GM12878 (cell line): Measurements from ENCODE around the gene ATP1A1. TPM values are rescaled to one million over a fixed set of nuclear protein-coding genes. Genes with fewer than 3 reads are reported as not detected.

Source experiments
- ATAC-seq: fragments of 200-7000 bp; cut with Tn5 transposase; 3 replicates; pipeline ENCODE4 v1.9.1; 2020; ENCODE audit warnings: mild to moderate bottlenecking, moderate library complexity
- BruUV-seq: library from RNA; stranded (reverse); fragments of 400-500 nt; replicated peaks from 2 replicates; lab custom pipeline; 2021; lab: Mats Ljungman, UMichigan
- CTCF ChIA-PET: fragments of 300-600 bp; sonication (Branson Sonifier 250); formaldehyde crosslinking; extraction: SDS; loops from one replicate; lab custom pipeline; 2021; ENCODE audit warnings: inconsistent platforms; lab: Yijun Ruan, JAX
- POLR2A ChIA-PET: fragments of 350-600 bp; formaldehyde crosslinking; extraction: SDS; loops from one replicate; lab custom pipeline; 2021; ENCODE audit warnings: inconsistent platforms; lab: Charles Lee
- RAD21 ChIA-PET: fragments of 300-600 bp; sonication (Branson Sonifier 250); formaldehyde crosslinking; loops from one replicate; lab custom pipeline; 2023; ENCODE audit warnings: antibody characterized with exemption; ENCODE audit not compliant: unreplicated experiment; lab: Charles Lee
- SMC1A ChIA-PET: fragments of 300-600 bp; sonication (Branson Sonifier 250); formaldehyde crosslinking; loops from one replicate; lab custom pipeline; 2023; ENCODE audit not compliant: unreplicated experiment, uncharacterized antibody; lab: Charles Lee
- DNase-seq: peaks from one replicate; pipeline ENCODE4 v3.0.0-alpha.2; 2011; ENCODE audit warnings: low read depth, low spot score
- FAIRE-seq: peaks from 3 replicates; lab custom pipeline; 2011; peaks lifted over from hg19 to GRCh38; lab: Jason Lieb, UNC
- H2AFZ ChIP-seq: 2 replicates; pipeline ENCODE4 v1.6.0; 2011; ENCODE audit warnings: low read depth, low read length, control low read depth; ENCODE audit not compliant: control insufficient read depth
- H3K27ac ChIP-seq: 2 replicates; pipeline ENCODE4 v1.5.1; 2011; ENCODE audit warnings: control low read depth; ENCODE audit not compliant: control insufficient read depth, insufficient read depth
- H3K27me3 ChIP-seq, 2 experiments: replicated peaks in 1 of 2; 2 replicates each; pipeline versions ENCODE4 v1.6.0 to v1.6.1; 2011; ENCODE audit warnings: low read length in 1 of 2; ENCODE audit not compliant: control insufficient read depth in 2 of 2, insufficient read depth in 2 of 2
- H3K36me3 ChIP-seq, 2 experiments: 2 replicates each; pipeline ENCODE4 v1.5.1; 2011; ENCODE audit warnings: low read length in 1 of 2; ENCODE audit not compliant: control insufficient read depth in 2 of 2, insufficient read depth in 2 of 2
- H3K4me1 ChIP-seq: 2 replicates; pipeline ENCODE4 v1.6.1; 2011; ENCODE audit warnings: mild to moderate bottlenecking, low read length, moderate library complexity, mixed read lengths; ENCODE audit not compliant: control insufficient read depth, insufficient read depth
- H3K4me2 ChIP-seq: 2 replicates; pipeline ENCODE4 v1.6.0; 2011; ENCODE audit warnings: control low read depth; ENCODE audit not compliant: control insufficient read depth, insufficient read depth
- H3K4me3 ChIP-seq: fragments of 200-600 bp; sonication (generic); 2 replicates; pipeline ENCODE4 v1.5.1; 2016
- H3K79me2 ChIP-seq: 2 replicates; pipeline ENCODE4 v1.6.0; 2011; ENCODE audit warnings: low read length; ENCODE audit not compliant: control insufficient read depth, insufficient read depth
- H3K9ac ChIP-seq: 2 replicates; pipeline ENCODE4 v1.8.0; 2011; ENCODE audit warnings: low read length, control low read depth, mixed read lengths; ENCODE audit not compliant: control insufficient read depth, insufficient read depth
- H3K9me3 ChIP-seq: replicated peaks from 3 replicates; pipeline ENCODE4 v1.5.1; 2011; ENCODE audit warnings: mild to moderate bottlenecking, low read length; ENCODE audit not compliant: control insufficient read depth, insufficient read depth
- H4K20me1 ChIP-seq: 2 replicates; pipeline ENCODE4 v1.6.0; 2011; ENCODE audit not compliant: control insufficient read depth, insufficient read depth
- BACH1 ChIP-seq: fragments of 450-650 bp; IDR thresholded peaks from 2 replicates; pipeline ENCODE4 v1.6.1; 2017; ENCODE audit warnings: mild to moderate bottlenecking, borderline replicate concordance
- BRCA1 ChIP-seq: IDR thresholded peaks from 2 replicates; pipeline ENCODE4 v1.6.1; 2011; ENCODE audit warnings: low read depth, low read length, improper control_type of control experiment
- EGR1 ChIP-seq, 2 experiments: IDR thresholded peaks; 1 replicate in 1 of 2; 2 replicates in 1 of 2; pipeline ENCODE4 v1.6.1; 2011 to 2012; ENCODE audit warnings: low read depth in 2 of 2, low read length in 2 of 2, borderline replicate concordance in 1 of 2, mild to moderate bottlenecking in 1 of 2, moderate library complexity in 1 of 2
- GATAD2B ChIP-seq: fragments of 450-650 bp; conservative IDR thresholded peaks from 2 replicates; pipeline ENCODE4 v1.6.1; 2017; ENCODE audit warnings: low read depth, mild to moderate bottlenecking, moderate library complexity
- IKZF1 ChIP-seq: fragments of 450-650 bp; conservative IDR thresholded peaks from 2 replicates; pipeline ENCODE4 v1.6.1; 2017; ENCODE audit warnings: antibody characterized with exemption, mild to moderate bottlenecking
- IRF5 ChIP-seq: fragments of 450-650 bp; IDR thresholded peaks from 2 replicates; pipeline ENCODE4 v1.6.1; 2017; ENCODE audit warnings: borderline replicate concordance
- LARP7 ChIP-seq: fragments of 450-650 bp; IDR thresholded peaks from 2 replicates; pipeline ENCODE4 v1.6.1; 2017; ENCODE audit warnings: mild to moderate bottlenecking
- MEF2B ChIP-seq: fragments of 450-650 bp; IDR thresholded peaks from 2 replicates; pipeline ENCODE4 v1.6.1; 2018; ENCODE audit warnings: mild to moderate bottlenecking, moderate library complexity; ENCODE audit not compliant: partially characterized antibody, poor library complexity, severe bottlenecking
- MTA3 ChIP-seq: IDR thresholded peaks from 2 replicates; pipeline ENCODE4 v1.6.1; 2012; ENCODE audit warnings: low read length, inconsistent platforms, borderline replicate concordance
- MXI1 ChIP-seq: fragments of 150-350 bp; IDR thresholded peaks from 2 replicates; pipeline ENCODE4 v1.6.1; 2011; ENCODE audit warnings: low read depth, mild to moderate bottlenecking, inconsistent platforms, low read length, improper control_type of control experiment
- MYB ChIP-seq: fragments of 150-350 bp; IDR thresholded peaks from 2 replicates; pipeline ENCODE4 v1.6.1; 2014; ENCODE audit warnings: mild to moderate bottlenecking, low read depth, low read length, borderline replicate concordance
- RAD21 ChIP-seq: IDR thresholded peaks from 2 replicates; pipeline ENCODE4 v1.6.1; 2011; ENCODE audit warnings: mild to moderate bottlenecking, low read depth, low read length, moderate library complexity; ENCODE audit not compliant: insufficient read depth
- RBBP5 ChIP-seq: fragments of 200-600 bp; sonication (generic); conservative IDR thresholded peaks from 2 replicates; pipeline ENCODE4 v1.6.1; 2016
- RUNX3 ChIP-seq: IDR thresholded peaks from 2 replicates; pipeline ENCODE4 v1.6.1; 2012; ENCODE audit warnings: low read length, inconsistent platforms
- SUZ12 ChIP-seq: fragments of 200-600 bp; sonication (generic); IDR thresholded peaks from one replicate; pipeline ENCODE4 v1.6.1; 2018; ENCODE audit warnings: antibody characterized with exemption, mild to moderate bottlenecking; ENCODE audit not compliant: unreplicated experiment
- USF2 ChIP-seq: IDR thresholded peaks from 2 replicates; pipeline ENCODE4 v1.6.1; 2011; ENCODE audit warnings: low read depth, low read length, improper control_type of control experiment, borderline replicate concordance
- ZNF24 ChIP-seq: fragments of 450-650 bp; IDR thresholded peaks from 2 replicates; pipeline ENCODE4 v1.6.1; 2017; ENCODE audit warnings: antibody characterized with exemption, mild to moderate bottlenecking
- WGBS: methylation state at CpG from one replicate; pipeline ENCODE4 v1.1.6; 2016; ENCODE audit warnings: low lambda C conversion rate; ENCODE audit not compliant: insufficient replicate concordance, insufficient coverage; ENCODE audit errors: missing lambda C conversion rate; 5-methylcytosine and 5-hydroxymethylcytosine counted together
- in situ Hi-C: fragments of 300-500 bp; cut with MboI; formaldehyde crosslinking; loops from 9 replicates; pipeline ENCODE4 v1.14.3; 2018; ENCODE audit warnings: mixed read lengths
- intact Hi-C: fragments of 100-400 bp; cut with micrococcal nuclease; formaldehyde crosslinking; loops from one replicate; pipeline ENCODE4 v1.14.2; 2022; ENCODE audit not compliant: unreplicated experiment
- polyA plus RNA-seq, 11 experiments: library from polyadenylated mRNA; depleted of rRNA in 4 of 11; unstranded in 6 of 11; stranded (reverse) in 5 of 11; fragments of >200 nt; fragmentation: Nextera tagmentation in 4 of 11; fragmentation: Illumina TruSeq in 1 of 11; extraction: Ambion mirVana in 4 of 11; extraction: Trizol in 1 of 11; gene quantifications; 1 replicate in 1 of 11; 2 replicates in 10 of 11; pipeline versions ENCODE4 v1.2.1 to v1.2.3, GENCODE V29; 2011 to 2016; ENCODE audit warnings: inconsistent platforms in 2 of 11, missing spikeins in 2 of 11, low read depth in 1 of 11
- total RNA-seq, 4 experiments: library from RNA; depleted of rRNA in 3 of 4; stranded (reverse); fragments of >200 nt in 3 of 4; fragmentation: Illumina TruSeq in 1 of 4; extraction: Trizol in 1 of 4; gene quantifications; 2 replicates each; pipeline versions ENCODE4 v1.2.1 to v1.2.3, GENCODE V29; 2013 to 2021
- TF ChIP-seq, protein P1 (sequence below): fragments of 450-650 bp; IDR thresholded peaks from 2 replicates; pipeline ENCODE4 v1.6.1; 2016; ENCODE audit warnings: mild to moderate bottlenecking
- TF ChIP-seq, protein P2 (sequence below): IDR thresholded peaks from 2 replicates; pipeline ENCODE4 v1.6.1; 2012; ENCODE audit warnings: mild to moderate bottlenecking, low read depth, low read length

ATP1A1 gene
- total and polyA plus RNA-seq, 10 of the 15 experiments (the other 5 are each of a cell fraction or from before 2014, with no cell fraction given): 113 to 566 (median 313) TPM

DNA sequence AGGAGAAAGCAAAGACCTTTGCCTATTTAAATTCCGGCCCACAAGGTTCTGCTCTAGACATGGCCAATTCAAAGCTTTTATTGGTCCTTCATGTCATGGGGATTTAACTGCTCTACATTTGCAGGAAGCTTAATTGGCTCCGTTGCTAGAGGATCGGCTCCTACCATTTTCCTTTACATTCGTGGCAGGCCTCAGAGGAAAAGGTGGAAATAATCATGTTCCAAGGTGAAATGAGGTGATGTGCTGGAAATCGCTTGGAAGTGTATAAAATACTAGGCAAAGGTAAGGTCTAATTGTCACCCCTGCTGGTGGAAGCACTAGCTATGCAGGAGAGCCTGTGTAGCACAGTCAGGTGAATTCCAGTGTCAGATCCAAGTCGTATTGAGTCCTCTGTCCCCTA is 55.5 kb downstream of the ATP1A1 start:
- CTCF ChIA-PET: interaction anchor here (1.4 kb wide), 1 partner anchor 57 kb away, joined by 3 read pairs; no protein-coding TSS in a partner anchor

More for the DNA sequence above, 55.5 kb downstream of the ATP1A1 start:
- no peaks in the 10 kb centered on the region for H3K9me3 ChIP-seq
- no TSS peak for BruUV-seq
- no peaks in the 10 kb centered on the region for H3K4me1 ChIP-seq
- ATAC-seq (no peak), FAIRE-seq (no peak), DNase-seq (no peak)
- no peaks in the 10 kb centered on the region for H4K20me1 ChIP-seq
- intact Hi-C loops: no loop called here
- ChIA-PET POLR2A (no interaction called here), RAD21 (interaction anchor here (0.7 kb wide), 1 partner anchor 17 kb away, joined by 3 read pairs; no protein-coding TSS in a partner anchor), SMC1A (interaction anchor here (0.7 to 1.5 kb wide), 4 partner anchors 11 to 125 kb away, joined by 3 to 4 read pairs (median 3); no protein-coding TSS in a partner anchor)
- H3K79me2 ChIP-seq: no peaks in the 10 kb centered on the region
- no peak overlapping the region for H3K4me3 ChIP-seq
- H3K9ac ChIP-seq: no peak overlapping the region
- no peaks in the 10 kb centered on the region for H3K36me3 ChIP-seq
- in situ Hi-C loops: no loop called here
- H3K27me3 ChIP-seq: no peaks in the 10 kb centered on the region; a peak in 1 of 4 replicates
- no peak overlapping the region for H3K4me2 ChIP-seq
- H3K27ac ChIP-seq: no peak overlapping the region
- WGBS: 54% methylated on average over 6 of the region's 6 CpGs
- H2AFZ ChIP-seq: no peak overlapping the region
- TF ChIP-seq, protein P1, sequence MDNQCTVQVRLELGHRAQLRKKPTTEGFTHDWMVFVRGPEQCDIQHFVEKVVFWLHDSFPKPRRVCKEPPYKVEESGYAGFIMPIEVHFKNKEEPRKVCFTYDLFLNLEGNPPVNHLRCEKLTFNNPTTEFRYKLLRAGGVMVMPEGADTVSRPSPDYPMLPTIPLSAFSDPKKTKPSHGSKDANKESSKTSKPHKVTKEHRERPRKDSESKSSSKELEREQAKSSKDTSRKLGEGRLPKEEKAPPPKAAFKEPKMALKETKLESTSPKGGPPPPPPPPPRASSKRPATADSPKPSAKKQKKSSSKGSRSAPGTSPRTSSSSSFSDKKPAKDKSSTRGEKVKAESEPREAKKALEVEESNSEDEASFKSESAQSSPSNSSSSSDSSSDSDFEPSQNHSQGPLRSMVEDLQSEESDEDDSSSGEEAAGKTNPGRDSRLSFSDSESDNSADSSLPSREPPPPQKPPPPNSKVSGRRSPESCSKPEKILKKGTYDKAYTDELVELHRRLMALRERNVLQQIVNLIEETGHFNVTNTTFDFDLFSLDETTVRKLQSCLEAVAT: no peak
- no peak for TF ChIP-seq SUZ12
- no peak for TF ChIP-seq MEF2B
- no peak for TF ChIP-seq MXI1
- no peak for TF ChIP-seq IRF5
- TF ChIP-seq MTA3: no peak
- no peak for TF ChIP-seq LARP7
- TF ChIP-seq RBBP5: no peak
- no peak for TF ChIP-seq ZNF24
- TF ChIP-seq BACH1: no peak
- no peak for TF ChIP-seq MYB
- no peak for TF ChIP-seq USF2
- no peak for TF ChIP-seq EGR1 (IDR thresholded peaks at IDR 0.05; ENCODE audit: borderline replicate concordance in 1 of 2, low read depth in 2 of 2, low read length in 2 of 2)
- TF ChIP-seq RAD21: no peak
- no peak for TF ChIP-seq BRCA1
- no peak for TF ChIP-seq IKZF1
- TF ChIP-seq, protein P2, sequence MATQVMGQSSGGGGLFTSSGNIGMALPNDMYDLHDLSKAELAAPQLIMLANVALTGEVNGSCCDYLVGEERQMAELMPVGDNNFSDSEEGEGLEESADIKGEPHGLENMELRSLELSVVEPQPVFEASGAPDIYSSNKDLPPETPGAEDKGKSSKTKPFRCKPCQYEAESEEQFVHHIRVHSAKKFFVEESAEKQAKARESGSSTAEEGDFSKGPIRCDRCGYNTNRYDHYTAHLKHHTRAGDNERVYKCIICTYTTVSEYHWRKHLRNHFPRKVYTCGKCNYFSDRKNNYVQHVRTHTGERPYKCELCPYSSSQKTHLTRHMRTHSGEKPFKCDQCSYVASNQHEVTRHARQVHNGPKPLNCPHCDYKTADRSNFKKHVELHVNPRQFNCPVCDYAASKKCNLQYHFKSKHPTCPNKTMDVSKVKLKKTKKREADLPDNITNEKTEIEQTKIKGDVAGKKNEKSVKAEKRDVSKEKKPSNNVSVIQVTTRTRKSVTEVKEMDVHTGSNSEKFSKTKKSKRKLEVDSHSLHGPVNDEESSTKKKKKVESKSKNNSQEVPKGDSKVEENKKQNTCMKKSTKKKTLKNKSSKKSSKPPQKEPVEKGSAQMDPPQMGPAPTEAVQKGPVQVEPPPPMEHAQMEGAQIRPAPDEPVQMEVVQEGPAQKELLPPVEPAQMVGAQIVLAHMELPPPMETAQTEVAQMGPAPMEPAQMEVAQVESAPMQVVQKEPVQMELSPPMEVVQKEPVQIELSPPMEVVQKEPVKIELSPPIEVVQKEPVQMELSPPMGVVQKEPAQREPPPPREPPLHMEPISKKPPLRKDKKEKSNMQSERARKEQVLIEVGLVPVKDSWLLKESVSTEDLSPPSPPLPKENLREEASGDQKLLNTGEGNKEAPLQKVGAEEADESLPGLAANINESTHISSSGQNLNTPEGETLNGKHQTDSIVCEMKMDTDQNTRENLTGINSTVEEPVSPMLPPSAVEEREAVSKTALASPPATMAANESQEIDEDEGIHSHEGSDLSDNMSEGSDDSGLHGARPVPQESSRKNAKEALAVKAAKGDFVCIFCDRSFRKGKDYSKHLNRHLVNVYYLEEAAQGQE: no peak
- TF ChIP-seq RUNX3: no peak
- no peak for TF ChIP-seq GATAD2B
